OCI-LY7 (cell line): ENCODE measurements around the gene SNX27. TPM values are rescaled to one million over a fixed set of nuclear protein-coding genes. Genes with fewer than 3 reads are reported as not detected.

Experiments used
- Bru-seq: library from RNA; stranded (reverse); fragments of 400-500 nt; gene quantifications from one replicate; lab custom pipeline; 2021; lab: Mats Ljungman, UMichigan
- BruChase-seq, 2 experiments: library from RNA; stranded (reverse); fragments of 400-500 nt; gene quantifications; one replicate each; lab custom pipeline; 2021; lab: Mats Ljungman, UMichigan
- BruUV-seq: library from RNA; stranded (reverse); fragments of 400-500 nt; replicated peaks from 2 replicates; lab custom pipeline; 2021; lab: Mats Ljungman, UMichigan
- CTCF ChIA-PET: fragments of 300-600 bp; sonication (Branson Sonifier 250); formaldehyde crosslinking; loops from one replicate; lab custom pipeline; 2022; ENCODE audit warnings: antibody characterized with exemption; ENCODE audit not compliant: unreplicated experiment; lab: Charles Lee
- POLR2A ChIA-PET: fragments of 300-600 bp; sonication (Branson Sonifier 250); formaldehyde crosslinking; loops from one replicate; lab custom pipeline; 2022; ENCODE audit warnings: antibody characterized with exemption; lab: Charles Lee
- DNase-seq: peaks from one replicate; pipeline ENCODE4 v3.0.0-alpha.2; 2015; ENCODE audit warnings: low spot score
- H2AFZ ChIP-seq: fragments of 200-600 bp; sonication (generic), shearing (Covaris generic); 2 replicates; pipeline ENCODE4 v1.6.1; 2014; ENCODE audit warnings: mild to moderate bottlenecking, antibody characterized with exemption, low read length, moderate library complexity
- H3K27ac ChIP-seq: fragments of 200-600 bp; sonication (generic); 2 replicates; pipeline ENCODE4 v1.5.1; 2014; ENCODE audit warnings: mixed run types, low read depth, mild to moderate bottlenecking, moderate library complexity, low read length, inconsistent platforms; ENCODE audit not compliant: poor library complexity, severe bottlenecking
- H3K36me3 ChIP-seq: fragments of 200-600 bp; sonication (generic); 2 replicates; pipeline ENCODE4 v1.6.1; 2014; ENCODE audit warnings: mild to moderate bottlenecking, antibody characterized with exemption, low read length, moderate library complexity, mixed read lengths; ENCODE audit not compliant: insufficient read depth
- H3K4me1 ChIP-seq: fragments of 200-600 bp; sonication (generic); 2 replicates; pipeline ENCODE4 v1.5.1; 2014; ENCODE audit warnings: mild to moderate bottlenecking, low read length; ENCODE audit not compliant: insufficient read depth, poor library complexity, severe bottlenecking
- H3K4me2 ChIP-seq: fragments of 200-600 bp; sonication (generic); 2 replicates; pipeline ENCODE4 v1.6.1; 2014; ENCODE audit warnings: mild to moderate bottlenecking, low read length
- H3K4me3 ChIP-seq: fragments of 200-600 bp; sonication (generic); 2 replicates; pipeline ENCODE4 v1.5.1; 2014; ENCODE audit warnings: mild to moderate bottlenecking, low read depth, low read length; ENCODE audit not compliant: poor library complexity, severe bottlenecking
- H3K79me2 ChIP-seq: fragments of 200-600 bp; sonication (generic); 2 replicates; pipeline ENCODE4 v1.6.1; 2016; ENCODE audit warnings: low read depth, mild to moderate bottlenecking, low read length, moderate library complexity, mixed read lengths; ENCODE audit not compliant: insufficient read depth
- H3K9me2 ChIP-seq: fragments of 200-600 bp; sonication (generic); 2 replicates; pipeline ENCODE4 v1.6.1; 2016; ENCODE audit warnings: mild to moderate bottlenecking, low read length, mixed read lengths; ENCODE audit not compliant: insufficient read depth
- H3K9me3 ChIP-seq: fragments of 200-600 bp; sonication (generic); 2 replicates; pipeline ENCODE4 v1.6.1; 2014; ENCODE audit warnings: mild to moderate bottlenecking, mixed run types, low read length, mixed read lengths
- H4K20me1 ChIP-seq: fragments of 200-600 bp; sonication (generic); 2 replicates; pipeline ENCODE4 v1.6.1; 2014; ENCODE audit warnings: mild to moderate bottlenecking, antibody characterized with exemption, low read length, moderate library complexity, mixed read lengths; ENCODE audit not compliant: insufficient read depth
- CTCF ChIP-seq: fragments of 200-600 bp; sonication (generic); conservative IDR thresholded peaks from 2 replicates; pipeline ENCODE4 v1.5.1; 2014; ENCODE audit warnings: mild to moderate bottlenecking, antibody characterized with exemption, low read length, moderate library complexity, mixed read lengths
- EZH2phosphoT487 ChIP-seq: fragments of 200-600 bp; sonication (generic); IDR thresholded peaks from 2 replicates; pipeline ENCODE4 v1.6.1; 2018; ENCODE audit warnings: low read depth, borderline replicate concordance, mild to moderate bottlenecking, mixed run types, antibody characterized with exemption, low read length, moderate library complexity, mixed read lengths
- intact Hi-C: fragments of 100-400 bp; cut with micrococcal nuclease; formaldehyde crosslinking; loops from one replicate; pipeline ENCODE4 v1.10.0; 2022; ENCODE audit not compliant: unreplicated experiment
- long read RNA-seq: library from polyadenylated mRNA; stranded (forward); transcript quantifications from one replicate; pipeline ENCODE4 v2.0.0, GENCODE V29; 2022
- total RNA-seq, 2 experiments: library from RNA; depleted of rRNA in 1 of 2; stranded (reverse); fragments of >200 nt in 1 of 2; shearing (Covaris generic) in 1 of 2; gene quantifications; 2 replicates each; pipeline ENCODE4 v1.2.3, GENCODE V29; 2014 to 2022

The SNX27 gene
- total RNA-seq (2014; rRNA removed; shearing (Covaris generic)), result 13.5 and 16.4 TPM in 2 replicates
- total RNA-seq (2022), result 31.6 and 32.0 TPM in 2 replicates
- percentile 68 among the genes with signal in this experiment for Bru-seq, nascent RNA
- BruChase-seq, experiment 1, labeled RNA remaining after a 6-hour chase, result percentile 76 among the genes with signal in this experiment
- BruChase-seq, experiment 2, labeled RNA remaining after a 2-hour chase, result percentile 77 among the genes with signal in this experiment
- long read RNA-seq, partial matches to known transcripts, result 0 of 5 reads
- long read RNA-seq, other reads (novel, unspliced or antisense), result 5 of 5 reads

GRCh38 chr1:151611832-151612500 lies at the start of gene SNX27:
TSS of gene SNX27 (plus strand) at chr1:151612050. CDS start at chr1:151612202, 152 bp downstream.
- TF ChIP-seq EZH2phosphoT487, result no peak
- no peak for TF ChIP-seq CTCF
- H4K20me1 ChIP-seq, result no peaks in the 10 kb centered on the region
- peak within 1 kb of the TSS; percentile 97 for H3K4me3 ChIP-seq
- H3K36me3 ChIP-seq, result peaks cover 6% of the 10 kb centered on the region; the same call in 1 of the 2 replicates
- peaks cover 17% of the 10 kb centered on the region for H3K4me1 ChIP-seq
- H2AFZ ChIP-seq, result peak within 1 kb of the TSS; percentile 88
- CTCF ChIA-PET, result no interaction called here
- no peaks in the 10 kb centered on the region for H3K9me3 ChIP-seq
- intact Hi-C loops, result no loop called here
- H3K79me2 ChIP-seq, result peaks cover 4% of the 10 kb centered on the region; the same call in 1 of the 2 replicates
- BruUV-seq, result no TSS peak
- H3K9me2 ChIP-seq, result no peaks in the 10 kb centered on the region
- POLR2A ChIA-PET, result interaction anchor here (0.6 to 0.8 kb wide), 2 partner anchors 43 to 60 kb away, joined by 3 to 4 read pairs; no protein-coding TSS in a partner anchor
- peak; percentile 92 for DNase-seq
- peak within 1 kb of the TSS; percentile 42 for H3K27ac ChIP-seq
- peak within 1 kb of the TSS; percentile 78 for H3K4me2 ChIP-seq

GRCh38 chr1:151562661-151563060 lies 49.2 kb upstream of the SNX27 start:
- intact Hi-C loops, result no loop called here
- CTCF ChIA-PET, result no interaction called here
- Histone ChIP-seq H3K4me2 (no peak overlapping the region), H4K20me1 (no peaks in the 10 kb centered on the region), H3K27ac (no peak overlapping the region), H3K9me2 (no peaks in the 10 kb centered on the region), H3K36me3 (no peaks in the 10 kb centered on the region), H3K9me3 (no peaks in the 10 kb centered on the region), H3K79me2 (no peaks in the 10 kb centered on the region), H3K4me3 (no peak overlapping the region), H3K4me1 (no peaks in the 10 kb centered on the region), H2AFZ (no peak overlapping the region)
- POLR2A ChIA-PET, result interaction anchor here (0.6 to 0.7 kb wide), 3 partner anchors 107 to 196 kb away, joined by 3 read pairs; no protein-coding TSS in a partner anchor
- TF ChIP-seq EZH2phosphoT487 (no peak), CTCF (no peak)
- DNase-seq, result no peak
- BruUV-seq, result no TSS peak
